CD4-positive, CD25-positive, alpha-beta regulatory T cell (primary cell): ENCODE measurements around the gene KCNE3. TPM values are rescaled to one million over a fixed set of nuclear protein-coding genes. Genes with fewer than 3 reads are reported as not detected.
"Not testable (repeated sequence)": the region's sequence is repeated elsewhere in the genome, so short reads cannot be mapped to it uniquely, and the experiment has no call there.

Experiments used
- ATAC-seq, 2 donors: fragments of 150-1000 bp; cut with Tn5 transposase; one replicate each; pipeline ENCODE4 v1.10.0; 2021; ENCODE audit warnings: low read depth in 2 of 2, moderate number of reproducible peaks in 2 of 2, moderate library complexity in 1 of 2
- DNase-seq, 3 donors: peaks; one replicate each; pipeline versions ENCODE4 v3.0.0 to v3.0.0-alpha.2; 2012 to 2022; ENCODE audit warnings: mixed read lengths in 1 of 3
- H3K27ac ChIP-seq: one replicate; pipeline ENCODE4 v1.7.0; 2013; ENCODE audit warnings: mild to moderate bottlenecking, low read length; ENCODE audit not compliant: insufficient read depth, poor library complexity, severe bottlenecking
- H3K27me3 ChIP-seq: one replicate; pipeline ENCODE4 v1.7.0; 2013; ENCODE audit warnings: low read length; ENCODE audit not compliant: control insufficient read depth, insufficient read depth
- H3K36me3 ChIP-seq: one replicate; pipeline ENCODE4 v1.7.0; 2013; ENCODE audit warnings: mild to moderate bottlenecking, low read length, moderate library complexity; ENCODE audit not compliant: control insufficient read depth, insufficient read depth
- H3K4me1 ChIP-seq: 2 replicates; pipeline ENCODE4 v1.7.0; 2013; ENCODE audit warnings: mild to moderate bottlenecking, low read length; ENCODE audit not compliant: insufficient read depth, control insufficient read depth, poor library complexity, severe bottlenecking
- H3K4me3 ChIP-seq: one replicate; pipeline ENCODE4 v1.7.0; 2013; ENCODE audit warnings: low read depth, mild to moderate bottlenecking, low read length, moderate library complexity
- H3K9me3 ChIP-seq, 2 experiments: 1 replicate in 1 of 2; 2 replicates in 1 of 2; pipeline ENCODE4 v1.7.0; 2013; ENCODE audit warnings: low read length in 2 of 2, mild to moderate bottlenecking in 1 of 2, moderate library complexity in 1 of 2; ENCODE audit not compliant: control insufficient read depth in 2 of 2
- H3K27ac Mint-ChIP-seq, 3 donors: one replicate each; pipeline ENCODE4 v1.8.0; 2020 to 2022; ENCODE audit warnings: mild to moderate bottlenecking in 3 of 3, mixed read lengths in 3 of 3, moderate library complexity in 2 of 3
- H3K27me3 Mint-ChIP-seq: one replicate; pipeline ENCODE4 v1.8.0; 2022; ENCODE audit warnings: mild to moderate bottlenecking, mixed read lengths
- H3K36me3 Mint-ChIP-seq: one replicate; pipeline ENCODE4 v1.8.0; 2020; ENCODE audit warnings: mixed read lengths
- H3K4me1 Mint-ChIP-seq, 4 donors: one replicate each; pipeline ENCODE4 v1.8.0; 2020 to 2022; ENCODE audit warnings: mixed read lengths in 4 of 4, mild to moderate bottlenecking in 1 of 4
- H3K4me3 Mint-ChIP-seq, 4 donors: one replicate each; pipeline ENCODE4 v1.8.0; 2020 to 2022; ENCODE audit warnings: mild to moderate bottlenecking in 4 of 4, mixed read lengths in 4 of 4, moderate library complexity in 3 of 4
- H3K9me3 Mint-ChIP-seq, 7 donors: one replicate each; pipeline ENCODE4 v1.8.0; 2020 to 2022; ENCODE audit warnings: mixed read lengths in 7 of 7, mild to moderate bottlenecking in 3 of 7, moderate library complexity in 2 of 7
- polyA plus RNA-seq, 4 donors: library from polyadenylated mRNA; unstranded; fragments of 300-500 nt; fragmentation: Illumina TruSeq; gene quantifications; one replicate each; pipeline ENCODE4 v1.2.3, GENCODE V29; 2021
- total RNA-seq: library from RNA; stranded (reverse); gene quantifications from one replicate; pipeline ENCODE4 v1.2.3, GENCODE V29; 2022

KCNE3 gene
- total and polyA plus RNA-seq, 5 donors from 2014 or later, result 0.14 TPM; not detected in 4

GRCh38 chr11:74417379-74417804 lies 50.0 kb downstream of the KCNE3 start:
- H3K4me3 ChIP-seq, result peak overlapping the region; percentile 21
- peaks cover 7% of the 10 kb centered on the region for H3K27me3 Mint-ChIP-seq
- no peaks in the 10 kb centered on the region for H3K36me3 ChIP-seq
- H3K27ac ChIP-seq, result peak overlapping the region; percentile 24
- ATAC-seq (peak in 1 of 2 donors; percentile 34), DNase-seq (peak in 2 of 3 donors; percentile 51 to 54)
- H3K36me3 Mint-ChIP-seq, result no peaks in the 10 kb centered on the region
- peak overlapping the region in 2 of 4 donors; percentile 1 to 3 for H3K4me3 Mint-ChIP-seq
- no peaks in the 10 kb centered on the region for H3K27me3 ChIP-seq
- H3K9me3 Mint-ChIP-seq, result no peaks in the 10 kb centered on the region
- peaks cover 22% of the 10 kb centered on the region for H3K4me1 ChIP-seq
- H3K4me1 Mint-ChIP-seq, result peaks cover 0 to 31% (median 17%) of the 10 kb centered on the region in 4 donors
- peak overlapping the region; percentile 18 to 88 (median 70) for H3K27ac Mint-ChIP-seq
- H3K9me3 ChIP-seq, result no peaks in the 10 kb centered on the region

GRCh38 chr11:74416974-74417373 lies 50.4 kb downstream of the KCNE3 start:
- H3K27me3 ChIP-seq, H3K4me3 Mint-ChIP-seq, H3K36me3 ChIP-seq, ATAC-seq, H3K4me3 ChIP-seq, H3K36me3 Mint-ChIP-seq, H3K9me3 Mint-ChIP-seq, DNase-seq, H3K9me3 ChIP-seq: not testable (repeated sequence)
- peaks cover 10% of the 10 kb centered on the region for H3K27me3 Mint-ChIP-seq
- peak overlapping the region in 2 of 3 donors; percentile 18 to 33 for H3K27ac Mint-ChIP-seq
- peak overlapping the region; percentile 7 for H3K27ac ChIP-seq
- peaks cover 0 to 32% (median 17%) of the 10 kb centered on the region in 4 donors for H3K4me1 Mint-ChIP-seq
- H3K4me1 ChIP-seq, result peaks cover 22% of the 10 kb centered on the region

- no peak overlapping the region for H3K27ac ChIP-seq
- no peak overlapping the region for H3K27ac Mint-ChIP-seq
- no peaks in the 10 kb centered on the region for H3K36me3 ChIP-seq
- peaks cover 13% of the 10 kb centered on the region for H3K4me1 ChIP-seq
- H3K4me3 ChIP-seq, result no peak overlapping the region
- ATAC-seq, result no peak
- H3K9me3 ChIP-seq, result no peaks in the 10 kb centered on the region
- H3K27me3 Mint-ChIP-seq, result peaks cover 10% of the 10 kb centered on the region
- H3K4me3 Mint-ChIP-seq, result no peak overlapping the region
- H3K36me3 Mint-ChIP-seq, result no peaks in the 10 kb centered on the region
- no peak for DNase-seq
- peaks cover 0 to 24% (median 11%) of the 10 kb centered on the region in 4 donors for H3K4me1 Mint-ChIP-seq
- H3K9me3 Mint-ChIP-seq, result no peaks in the 10 kb centered on the region
- H3K27me3 ChIP-seq, result no peaks in the 10 kb centered on the region
These were observed 54.5 kb downstream of the KCNE3 start for GRCh38 chr11:74412733-74413359.

GRCh38 chr11:74412321-74412720 lies 55.0 kb downstream of the KCNE3 start:
- peaks cover 0 to 18% (median 7%) of the 10 kb centered on the region in 4 donors for H3K4me1 Mint-ChIP-seq
- Histone ChIP-seq H3K36me3 (no peaks in the 10 kb centered on the region), H3K4me1 (peaks cover 8% of the 10 kb centered on the region), H3K4me3 (no peak overlapping the region), H3K27me3 (no peaks in the 10 kb centered on the region), H3K9me3 (no peaks in the 10 kb centered on the region), H3K27ac (no peak overlapping the region)
- H3K9me3 Mint-ChIP-seq, result no peaks in the 10 kb centered on the region
- H3K27me3 Mint-ChIP-seq, result peaks cover 10% of the 10 kb centered on the region
- H3K36me3 Mint-ChIP-seq, result no peaks in the 10 kb centered on the region
- ATAC-seq (no peak), DNase-seq (no peak)
- no peak overlapping the region for H3K27ac Mint-ChIP-seq
- H3K4me3 Mint-ChIP-seq, result no peak overlapping the region

- Mint-ChIP-seq H3K36me3 (no peaks in the 10 kb centered on the region), H3K27ac (no peak overlapping the region), H3K4me3 (peak overlapping the region in 1 of 4 donors; percentile 78), H3K27me3 (peaks cover 10% of the 10 kb centered on the region), H3K9me3 (no peaks in the 10 kb centered on the region), H3K4me1 (peaks cover 0 to 5% (median 0%) of the 10 kb centered on the region in 4 donors)
- H3K9me3 ChIP-seq, result no peaks in the 10 kb centered on the region
- H3K27me3 ChIP-seq, result no peaks in the 10 kb centered on the region
- no peaks in the 10 kb centered on the region for H3K36me3 ChIP-seq
- DNase-seq, result no peak
- no peak overlapping the region for H3K4me3 ChIP-seq
- no peak overlapping the region for H3K27ac ChIP-seq
- no peak for ATAC-seq
- H3K4me1 ChIP-seq, result no peaks in the 10 kb centered on the region
These were observed 57.7 kb downstream of the KCNE3 start for GRCh38 chr11:74409633-74410032.

Other genes with a start within 250 kb of the KCNE3 start
- gene P4HA3, start 155.9 kb downstream of the KCNE3 start, total RNA-seq, result not detected
- not detected for gene P4HA3, start 155.9 kb downstream of the KCNE3 start, polyA plus RNA-seq
- 16.8 TPM for gene PGM2L1, start 69.1 kb downstream of the KCNE3 start, total RNA-seq
- gene PGM2L1, start 69.1 kb downstream of the KCNE3 start, polyA plus RNA-seq, result 10 to 100 TPM in 1 of 4 donors, 1 to 10 TPM in 3; 5.9 to 15.4 (median 6.8) TPM
- 6.1 TPM for gene LIPT2, start 26.2 kb upstream of the KCNE3 start, total RNA-seq
- gene LIPT2, start 26.2 kb upstream of the KCNE3 start, polyA plus RNA-seq, result 10 to 100 TPM; 11.5 to 20.7 (median 14.6) TPM
- 11.8 TPM for gene POLD3, start 125.0 kb upstream of the KCNE3 start, total RNA-seq
- gene POLD3, start 125.0 kb upstream of the KCNE3 start, polyA plus RNA-seq, result 10 to 100 TPM; 16.3 to 20.1 (median 18.5) TPM